A549 (cell line): ENCODE results near the gene HGS. TPM values are rescaled to one million over a fixed set of nuclear protein-coding genes. Genes with fewer than 3 reads are reported as not detected.

Experiments used
- ATAC-seq, 2 experiments: fragments of 200-7000 bp in 1 of 2; fragments of >200 bp in 1 of 2; cut with Nextera tagmentation in 1 of 2; cut with Tn5 transposase in 1 of 2; 3 replicates each; pipeline versions ENCODE4 v1.8.0 to v1.9.1; 2018 to 2020; ENCODE audit warnings: mild to moderate bottlenecking in 1 of 2, moderate library complexity in 1 of 2
- CTCF ChIA-PET: fragments of 300-600 bp; sonication (Branson Sonifier 250); formaldehyde crosslinking; extraction: SDS; loops from one replicate; lab custom pipeline; 2021; ENCODE audit warnings: antibody characterized with exemption, inconsistent platforms; lab: Yijun Ruan, JAX
- POLR2A ChIA-PET: fragments of 350-600 bp; formaldehyde crosslinking; extraction: SDS; loops from one replicate; lab custom pipeline; 2021; ENCODE audit warnings: antibody characterized with exemption, inconsistent platforms; lab: Yijun Ruan, JAX
- DNase-seq, 2 experiments: peaks; one replicate each; pipeline versions ENCODE4 v3.0.0 to v3.0.0-alpha.2; 2011 to 2016; ENCODE audit warnings: low read depth in 1 of 2, low spot score in 1 of 2
- FAIRE-seq: peaks from 2 replicates; lab custom pipeline; 2011; peaks lifted over from hg19 to GRCh38; lab: Jason Lieb, UNC
- H3K27ac ChIP-seq, 2 experiments: fragments of >200 bp; sonication (Bioruptor Twin); formaldehyde crosslinking; 3 replicates each; pipeline ENCODE4 v1.5.1; 2016 to 2017
- H3K4me1 ChIP-seq: fragments of >200 bp; sonication (Bioruptor Twin); formaldehyde crosslinking; 3 replicates; pipeline ENCODE4 v1.6.1; 2016
- H3K4me2 ChIP-seq: fragments of >200 bp; sonication (Bioruptor Twin); formaldehyde crosslinking; 3 replicates; pipeline ENCODE4 v1.6.1; 2016
- H3K4me3 ChIP-seq: fragments of >200 bp; sonication (Bioruptor Twin); formaldehyde crosslinking; 3 replicates; pipeline ENCODE4 v1.5.1; 2016
- H3K9me3 ChIP-seq: fragments of >200 bp; sonication (Bioruptor Twin); formaldehyde crosslinking; 3 replicates; pipeline ENCODE4 v1.6.1; 2016
- BHLHE40 ChIP-seq: IDR thresholded peaks from 2 replicates; pipeline ENCODE4 v1.6.1; 2012; ENCODE audit warnings: low read depth, low read length, inconsistent platforms
- CEBPB ChIP-seq, 2 experiments: fragments of >200 bp in 1 of 2; sonication (Bioruptor Twin) in 1 of 2; formaldehyde crosslinking in 1 of 2; IDR thresholded peaks; 2 replicates each; pipeline ENCODE4 v1.6.1; 2012 to 2016
- CHD4 ChIP-seq: fragments of 200-600 bp; sonication (generic); IDR thresholded peaks from 2 replicates; pipeline ENCODE4 v1.6.1; 2016; ENCODE audit warnings: antibody characterized with exemption, mild to moderate bottlenecking, borderline replicate concordance
- CTCF ChIP-seq: fragments of >200 bp; sonication (Bioruptor Twin); formaldehyde crosslinking; IDR thresholded peaks from 3 replicates; pipeline ENCODE4 v1.5.1; 2016
- E2F6 ChIP-seq: IDR thresholded peaks from 2 replicates; pipeline ENCODE4 v1.6.1; 2012; ENCODE audit warnings: low read depth, borderline replicate concordance
- FOSL2 ChIP-seq, 2 experiments: fragments of 450-650 bp in 1 of 2; fragments of >200 bp in 1 of 2; sonication (Bioruptor Twin) in 1 of 2; formaldehyde crosslinking; IDR thresholded peaks; 2 replicates each; pipeline versions ENCODE4 v1.5.0 to v1.6.1; 2016 to 2020; ENCODE audit warnings: mild to moderate bottlenecking in 1 of 2, moderate library complexity in 1 of 2
- HES2 ChIP-seq: fragments of >200 bp; sonication (Bioruptor Twin); formaldehyde crosslinking; IDR thresholded peaks from 2 replicates; pipeline ENCODE4 v1.6.1; 2016
- HOXB5 ChIP-seq: fragments of 250-450 bp; sonication (Bioruptor Pico); IDR thresholded peaks from 2 replicates; pipeline ENCODE4 v1.5.0; 2020; ENCODE audit warnings: mild to moderate bottlenecking, moderate library complexity
- JUN ChIP-seq, 2 experiments: fragments of >200 bp; sonication (Bioruptor Twin); formaldehyde crosslinking; IDR thresholded peaks; 2 replicates in 1 of 2; 3 replicates in 1 of 2; pipeline ENCODE4 v1.6.1; 2016 to 2017
- KDM1A ChIP-seq: fragments of 200-600 bp; sonication (generic); IDR thresholded peaks from 2 replicates; pipeline ENCODE4 v1.6.1; 2016; ENCODE audit warnings: low read depth, mild to moderate bottlenecking
- MAFK ChIP-seq: fragments of 450-650 bp; IDR thresholded peaks from 2 replicates; pipeline ENCODE4 v1.6.1; 2014; ENCODE audit not compliant: partially characterized antibody
- POLR2A ChIP-seq: IDR thresholded peaks from 2 replicates; pipeline ENCODE4 v1.6.1; 2012; ENCODE audit warnings: mild to moderate bottlenecking, low read length
- RAD21 ChIP-seq, 2 experiments: fragments of >200 bp in 1 of 2; sonication (Bioruptor Twin) in 1 of 2; formaldehyde crosslinking in 1 of 2; IDR thresholded peaks in 1 of 2; conservative IDR thresholded peaks in 1 of 2; 2 replicates in 1 of 2; 3 replicates in 1 of 2; pipeline ENCODE4 v1.6.1; 2012 to 2018; ENCODE audit warnings: inconsistent platforms in 1 of 2
- RCOR1 ChIP-seq: fragments of 150-350 bp; IDR thresholded peaks from 2 replicates; pipeline ENCODE4 v1.6.1; 2014; ENCODE audit warnings: antibody characterized with exemption, low read length, low read depth
- WGBS: methylation state at CpG from one replicate; pipeline ENCODE4 v1.1.6; 2017; ENCODE audit errors: missing lambda C conversion rate; 5-methylcytosine and 5-hydroxymethylcytosine counted together
- polyA plus RNA-seq, 4 experiments: library from polyadenylated mRNA; depleted of rRNA in 3 of 4; stranded (reverse); fragments of >200 nt; fragmentation: RNase III in 1 of 4; extraction: RNeasy Plus Mini Kit Qiagen cat#74134 plus additional on column Dnase treatment in 1 of 4; gene quantifications; 2 replicates in 3 of 4; 3 replicates in 1 of 4; pipeline ENCODE4 v1.2.3, GENCODE V29; 2011 to 2017
- TF ChIP-seq, protein P1 (sequence below): fragments of 250-450 bp; sonication (Bioruptor Pico); IDR thresholded peaks from 2 replicates; pipeline ENCODE4 v1.5.0; 2021; ENCODE audit warnings: mild to moderate bottlenecking, moderate library complexity, borderline replicate concordance

HGS gene
- polyA plus RNA-seq, 2 of the 4 experiments (the other 2 are of a cell fraction), result 85.9 to 130 TPM

GRCh38 chr17:81712468-81713003 is 28.7 kb downstream of the HGS start (continued):
- no peak for TF ChIP-seq HES2
- TF ChIP-seq, protein P1, sequence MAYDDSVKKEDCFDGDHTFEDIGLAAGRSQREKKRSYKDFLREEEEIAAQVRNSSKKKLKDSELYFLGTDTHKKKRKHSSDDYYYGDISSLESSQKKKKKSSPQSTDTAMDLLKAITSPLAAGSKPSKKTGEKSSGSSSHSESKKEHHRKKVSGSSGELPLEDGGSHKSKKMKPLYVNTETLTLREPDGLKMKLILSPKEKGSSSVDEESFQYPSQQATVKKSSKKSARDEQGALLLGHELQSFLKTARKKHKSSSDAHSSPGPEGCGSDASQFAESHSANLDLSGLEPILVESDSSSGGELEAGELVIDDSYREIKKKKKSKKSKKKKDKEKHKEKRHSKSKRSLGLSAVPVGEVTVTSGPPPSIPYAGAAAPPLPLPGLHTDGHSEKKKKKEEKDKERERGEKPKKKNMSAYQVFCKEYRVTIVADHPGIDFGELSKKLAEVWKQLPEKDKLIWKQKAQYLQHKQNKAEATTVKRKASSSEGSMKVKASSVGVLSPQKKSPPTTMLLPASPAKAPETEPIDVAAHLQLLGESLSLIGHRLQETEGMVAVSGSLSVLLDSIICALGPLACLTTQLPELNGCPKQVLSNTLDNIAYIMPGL (CRISPR knock-in tag), result peak; percentile 78; the same call in 1 of the 2 replicates
- TF ChIP-seq RAD21 (conservative IDR thresholded peaks at IDR 0.05 in 1 of 2, IDR thresholded peaks at IDR 0.05 in 1 of 2), result peak; percentile 32 to 44; a peak in 3 of 5 replicates
- TF ChIP-seq HOXB5 (CRISPR knock-in tag), result peak; percentile 21; the same call in 1 of the 2 replicates

- DNase-seq, result no peak
- peak in 1 of 2 experiments; percentile 13; a peak in 3 of 6 replicates for ATAC-seq
- peak; percentile 54 for TF ChIP-seq MAFK
- TF ChIP-seq CEBPB (IDR thresholded peaks at IDR 0.05), result no peak
- ChIA-PET POLR2A (interaction anchor here (1.1 to 3.9 kb wide), 4 partner anchors 9 to 154 kb away, joined by 3 to 41 read pairs (median 12); partner anchors contain the start of genes MCRIP1 and MRPL12), CTCF (interaction anchor here (0.5 to 4.6 kb wide), 15 partner anchors 9 to 154 kb away, joined by 3 to 24 read pairs (median 3); no protein-coding TSS in a partner anchor)
- Histone ChIP-seq H3K27ac (peak overlapping the region; percentile 95), H3K4me1 (peaks cover 20% of the 10 kb centered on the region), H3K9me3 (no peaks in the 10 kb centered on the region), H3K4me3 (peak overlapping the region; percentile 70), H3K4me2 (peak overlapping the region; percentile 86)
- 37% methylated on average over 18 of the region's 18 CpGs for WGBS
- no peak for FAIRE-seq
These were observed 29.3 kb downstream of the HGS start for GRCh38 chr17:81713004-81713555.

DNA sequence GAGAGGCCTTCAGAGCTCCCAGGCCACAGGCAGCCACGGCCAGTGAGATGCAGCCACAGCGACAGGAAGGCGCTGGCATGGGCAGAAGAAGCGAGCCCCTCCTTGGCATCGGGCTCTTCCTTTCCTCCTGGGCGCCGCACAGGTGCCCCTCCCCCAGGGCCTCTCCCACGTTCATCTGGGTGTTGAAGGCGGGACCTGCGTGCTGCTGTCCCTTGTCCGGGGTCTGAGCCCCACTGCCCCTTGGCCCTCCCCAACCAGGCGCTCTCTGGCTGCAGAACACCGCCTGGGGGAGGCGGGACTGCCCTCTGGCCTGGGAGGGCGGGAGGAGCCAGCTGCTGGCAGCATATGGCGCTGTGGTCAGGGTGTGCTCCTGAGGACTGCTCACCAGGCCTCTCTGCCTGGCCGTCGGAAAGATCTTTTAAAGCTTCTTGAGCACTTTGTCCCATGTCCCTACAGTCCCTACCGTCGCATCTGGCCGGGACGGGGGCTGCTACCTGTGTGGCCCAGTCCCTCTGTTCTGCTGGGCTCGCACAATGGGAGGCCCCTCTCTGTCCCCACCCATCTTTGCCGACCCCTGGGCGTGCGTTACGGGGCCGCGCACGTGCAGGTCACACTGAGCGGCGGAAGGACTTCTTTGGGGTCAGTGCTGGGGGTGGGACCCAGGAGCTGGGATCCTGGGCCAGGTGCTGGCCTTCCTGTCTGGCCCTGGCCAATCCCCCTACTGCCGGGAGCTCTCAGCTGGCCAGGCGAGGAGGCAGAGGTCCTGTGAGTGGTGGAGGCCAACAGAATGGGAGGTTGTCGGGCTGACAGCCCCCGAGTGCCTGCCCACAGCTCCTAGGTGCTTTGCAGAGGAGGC is 30.0 kb downstream of the HGS start:
- TF ChIP-seq BHLHE40, result no peak
- no peak for TF ChIP-seq CTCF
- no peak for TF ChIP-seq CHD4
- no peak for TF ChIP-seq JUN (IDR thresholded peaks at IDR 0.05)
- no peak for TF ChIP-seq RCOR1
- no peak for TF ChIP-seq POLR2A
- no peak for TF ChIP-seq FOSL2 (IDR thresholded peaks at IDR 0.05)
- no peak for TF ChIP-seq FOSL2 (CRISPR knock-in tag; IDR thresholded peaks at IDR 0.05)
- TF ChIP-seq KDM1A, result no peak
- 0 out of 2 replicates have a peak, but pooled peaks have one; percentile 16 for TF ChIP-seq E2F6
- TF ChIP-seq, all 56 proteins: peak for 1
- Histone ChIP-seq H3K9me3 (no peaks in the 10 kb centered on the region), H3K4me2 (peak overlapping the region; percentile 86), H3K27ac (peak overlapping the region in 1 of 2 experiments; percentile 95; a peak in 3 of 6 replicates), H3K4me1 (peaks cover 20% of the 10 kb centered on the region), H3K4me3 (peak overlapping the region; percentile 70)
- 86% methylated on average over 31 of the region's 36 CpGs for WGBS
- peak in 1 of 2 experiments; percentile 7; a peak in 2 of 6 replicates for ATAC-seq
- CTCF ChIA-PET, result interaction anchor here (0.5 to 4.6 kb wide), 16 partner anchors 8 to 308 kb away, joined by 3 to 24 read pairs (median 3); partner anchors contain the start of genes ARL16, HGS and MCRIP1
- no peak for DNase-seq
- FAIRE-seq, result no peak
- POLR2A ChIA-PET, result interaction anchor here (1.8 to 3.9 kb wide), 3 partner anchors 9 to 153 kb away, joined by 6 to 41 read pairs (median 18); partner anchors contain the start of gene MRPL12
